HCT116 (cell line): ENCODE measurements around the gene SH3BGRL3.

Experiments
- CBX3 ChIP-seq: IDR thresholded peaks from 2 replicates; pipeline ENCODE4 v1.6.1; 2012; ENCODE audit warnings: low read depth
- EZH2 ChIP-seq: fragments of 200-600 bp; sonication (generic); IDR thresholded peaks from 2 replicates; pipeline ENCODE4 v1.6.1; 2017; ENCODE audit warnings: antibody characterized with exemption, mixed run types
- EZH2phosphoT487 ChIP-seq: fragments of 200-600 bp; IDR thresholded peaks from 2 replicates; pipeline ENCODE4 v1.6.1; 2018; ENCODE audit warnings: antibody characterized with exemption, borderline replicate concordance
- POLR2A ChIP-seq: IDR thresholded peaks from 2 replicates; pipeline ENCODE4 v1.7.0; 2011; ENCODE audit warnings: borderline replicate concordance; ENCODE audit not compliant: insufficient read depth, insufficient read length; ENCODE audit errors: extremely low read depth
- YY1 ChIP-seq: IDR thresholded peaks from 2 replicates; pipeline ENCODE4 v1.6.1; 2011; ENCODE audit warnings: low read length, low read depth, moderate library complexity, mild to moderate bottlenecking; ENCODE audit not compliant: insufficient replicate concordance; ENCODE audit errors: extremely low read depth
- ZNF274 ChIP-seq: fragments of 200-500 bp; sonication (Bioruptor generic); IDR thresholded peaks from 2 replicates; pipeline ENCODE4 v1.6.1; 2014; ENCODE audit warnings: mild to moderate bottlenecking, low read depth, low read length, inconsistent platforms
- TF ChIP-seq, protein P1 (sequence below), 3 experiments: fragments of 200-600 bp in 1 of 3; sonication (generic) in 1 of 3; IDR thresholded peaks in 2 of 3; conservative IDR thresholded peaks in 1 of 3; 2 replicates each; pipeline ENCODE4 v1.5.1; 2012 to 2017; ENCODE audit warnings: low read depth in 2 of 3, low read length in 2 of 3, antibody characterized with exemption in 1 of 3, borderline replicate concordance in 1 of 3, control low read depth in 1 of 3, mild to moderate bottlenecking in 1 of 3, mixed read lengths in 1 of 3, mixed run types in 1 of 3, moderate library complexity in 1 of 3; ENCODE audit not compliant: insufficient read depth in 1 of 3
- TF ChIP-seq, protein P2 (sequence below): IDR thresholded peaks from 2 replicates; pipeline ENCODE4 v1.6.1; 2011; ENCODE audit warnings: mild to moderate bottlenecking, low read length, moderate library complexity; ENCODE audit not compliant: insufficient replicate concordance; ENCODE audit errors: extremely low read depth

GRCh38 chr1:26259005-26259404 is 20.9 kb upstream of the SH3BGRL3 start:
- no peak for TF ChIP-seq YY1
- TF ChIP-seq, protein P1, sequence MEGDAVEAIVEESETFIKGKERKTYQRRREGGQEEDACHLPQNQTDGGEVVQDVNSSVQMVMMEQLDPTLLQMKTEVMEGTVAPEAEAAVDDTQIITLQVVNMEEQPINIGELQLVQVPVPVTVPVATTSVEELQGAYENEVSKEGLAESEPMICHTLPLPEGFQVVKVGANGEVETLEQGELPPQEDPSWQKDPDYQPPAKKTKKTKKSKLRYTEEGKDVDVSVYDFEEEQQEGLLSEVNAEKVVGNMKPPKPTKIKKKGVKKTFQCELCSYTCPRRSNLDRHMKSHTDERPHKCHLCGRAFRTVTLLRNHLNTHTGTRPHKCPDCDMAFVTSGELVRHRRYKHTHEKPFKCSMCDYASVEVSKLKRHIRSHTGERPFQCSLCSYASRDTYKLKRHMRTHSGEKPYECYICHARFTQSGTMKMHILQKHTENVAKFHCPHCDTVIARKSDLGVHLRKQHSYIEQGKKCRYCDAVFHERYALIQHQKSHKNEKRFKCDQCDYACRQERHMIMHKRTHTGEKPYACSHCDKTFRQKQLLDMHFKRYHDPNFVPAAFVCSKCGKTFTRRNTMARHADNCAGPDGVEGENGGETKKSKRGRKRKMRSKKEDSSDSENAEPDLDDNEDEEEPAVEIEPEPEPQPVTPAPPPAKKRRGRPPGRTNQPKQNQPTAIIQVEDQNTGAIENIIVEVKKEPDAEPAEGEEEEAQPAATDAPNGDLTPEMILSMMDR (IDR thresholded peaks at IDR 0.05 in 2 of 3, conservative IDR thresholded peaks at IDR 0.05 in 1 of 3; ENCODE audit: borderline replicate concordance in 1 of 3, insufficient read depth in 1 of 3, low read depth in 2 of 3, low read length in 2 of 3) = no peak
- TF ChIP-seq POLR2A = no peak
- no peak for TF ChIP-seq EZH2
- TF ChIP-seq ZNF274 = no peak
- TF ChIP-seq, protein P2, sequence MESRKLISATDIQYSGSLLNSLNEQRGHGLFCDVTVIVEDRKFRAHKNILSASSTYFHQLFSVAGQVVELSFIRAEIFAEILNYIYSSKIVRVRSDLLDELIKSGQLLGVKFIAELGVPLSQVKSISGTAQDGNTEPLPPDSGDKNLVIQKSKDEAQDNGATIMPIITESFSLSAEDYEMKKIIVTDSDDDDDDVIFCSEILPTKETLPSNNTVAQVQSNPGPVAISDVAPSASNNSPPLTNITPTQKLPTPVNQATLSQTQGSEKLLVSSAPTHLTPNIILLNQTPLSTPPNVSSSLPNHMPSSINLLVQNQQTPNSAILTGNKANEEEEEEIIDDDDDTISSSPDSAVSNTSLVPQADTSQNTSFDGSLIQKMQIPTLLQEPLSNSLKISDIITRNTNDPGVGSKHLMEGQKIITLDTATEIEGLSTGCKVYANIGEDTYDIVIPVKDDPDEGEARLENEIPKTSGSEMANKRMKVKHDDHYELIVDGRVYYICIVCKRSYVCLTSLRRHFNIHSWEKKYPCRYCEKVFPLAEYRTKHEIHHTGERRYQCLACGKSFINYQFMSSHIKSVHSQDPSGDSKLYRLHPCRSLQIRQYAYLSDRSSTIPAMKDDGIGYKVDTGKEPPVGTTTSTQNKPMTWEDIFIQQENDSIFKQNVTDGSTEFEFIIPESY = no peak
- no peak for TF ChIP-seq EZH2phosphoT487
- TF ChIP-seq CBX3 = no peak
